ENCODE measurements around the gene TBCD. TPM values are rescaled to one million over a fixed set of nuclear protein-coding genes. Genes with fewer than 3 reads are reported as not detected.
A peak's percentile ranks its signal among the peaks of the same experiment; 100 is the strongest.
"Not testable (repeated sequence)": the region's sequence is repeated elsewhere in the genome, so short reads cannot be mapped to it uniquely, and the experiment has no call there.

TBCD gene
- total RNA-seq, 4 donors from 2014 or later: 49.7 to 119 (median 71.5) TPM

GRCh38 chr17:82769041-82769440 lies 17.2 kb downstream of the TBCD start:
- Histone ChIP-seq H3K4me3 (no peak overlapping the region), H3K27me3 (no peaks in the 10 kb centered on the region), H3K36me3 (peaks cover 54% of the 10 kb centered on the region), H3K4me1 (peaks cover 12% of the 10 kb centered on the region), H3K27ac (no peak overlapping the region), H3K9me3 (no peaks in the 10 kb centered on the region)
- 78% methylated on average over 3 of the region's 7 CpGs for WGBS
- DNase-seq (ENCODE audit: low spot score in 2 of 2): no peak
- TF ChIP-seq EP300 (IDR thresholded peaks at IDR 0.05): no peak
- no peak for TF ChIP-seq POLR2A (IDR thresholded peaks at IDR 0.05)
- no peak for TF ChIP-seq CTCF (IDR thresholded peaks at IDR 0.05)
- no peak for TF ChIP-seq POLR2AphosphoS5 (IDR thresholded peaks at IDR 0.05)

- DNase-seq (ENCODE audit: low spot score in 2 of 2): no peak
These were observed 20.2 kb downstream of the TBCD start for GRCh38 chr17:82772026-82772425.

GRCh38 chr17:82774456-82774855 lies 22.6 kb downstream of the TBCD start:
- Histone ChIP-seq H3K36me3 (peaks cover 31% of the 10 kb centered on the region), H3K4me1 (peaks cover 16% of the 10 kb centered on the region)
- not testable (repeated sequence) for H3K4me3 ChIP-seq; H3K27me3 ChIP-seq; DNase-seq (ENCODE audit: low spot score in 2 of 2); H3K27ac ChIP-seq; H3K9me3 ChIP-seq
- 76% methylated on average over 19 of the region's 19 CpGs for WGBS

More at GRCh38 chr17:82772026-82772425, 20.2 kb downstream of the TBCD start:
- Histone ChIP-seq H3K36me3 (peaks cover 46% of the 10 kb centered on the region), H3K27ac (no peak overlapping the region), H3K27me3 (no peaks in the 10 kb centered on the region), H3K4me1 (peaks cover 16% of the 10 kb centered on the region), H3K9me3 (no peaks in the 10 kb centered on the region), H3K4me3 (no peak overlapping the region)
- no peak for TF ChIP-seq EP300 (IDR thresholded peaks at IDR 0.05)
- TF ChIP-seq POLR2AphosphoS5 (IDR thresholded peaks at IDR 0.05): no peak
- TF ChIP-seq POLR2A (IDR thresholded peaks at IDR 0.05): no peak
- TF ChIP-seq CTCF (IDR thresholded peaks at IDR 0.05): no peak
- WGBS: 56% methylated on average over 3 of the region's 3 CpGs

GRCh38 chr17:82775001-82775823 lies 23.3 kb downstream of the TBCD start:
- no peak for DNase-seq (ENCODE audit: low spot score in 2 of 2)
- peak overlapping the region; percentile 26 for H3K4me3 ChIP-seq

GRCh38 chr17:82776454-82776853 lies 24.6 kb downstream of the TBCD start:
- Histone ChIP-seq H3K9me3 (no peaks in the 10 kb centered on the region), H3K27ac (no peak overlapping the region), H3K27me3 (no peaks in the 10 kb centered on the region), H3K36me3 (peaks cover 20% of the 10 kb centered on the region), H3K4me3 (no peak overlapping the region), H3K4me1 (peaks cover 17% of the 10 kb centered on the region)
- DNase-seq (ENCODE audit: low spot score in 2 of 2): no peak
- 93% methylated on average over 13 of the region's 13 CpGs for WGBS
- TF ChIP-seq CTCF (IDR thresholded peaks at IDR 0.05): no peak
- TF ChIP-seq POLR2AphosphoS5 (IDR thresholded peaks at IDR 0.05): no peak
- TF ChIP-seq POLR2A (IDR thresholded peaks at IDR 0.05): no peak
- TF ChIP-seq EP300 (IDR thresholded peaks at IDR 0.05): no peak

More at GRCh38 chr17:82775001-82775823, 23.3 kb downstream of the TBCD start:
- Histone ChIP-seq H3K9me3 (no peaks in the 10 kb centered on the region), H3K27ac (no peak overlapping the region), H3K36me3 (peaks cover 24% of the 10 kb centered on the region), H3K27me3 (no peaks in the 10 kb centered on the region), H3K4me1 (peaks cover 16% of the 10 kb centered on the region)
- 55% methylated on average over 16 of the region's 34 CpGs for WGBS
- TF ChIP-seq CTCF (IDR thresholded peaks at IDR 0.05) (peak; percentile 53 to 88), POLR2AphosphoS5 (IDR thresholded peaks at IDR 0.05) (no peak)
